Thymus (tissue), 11 donors: ENCODE measurements around the gene GPR156. TPM values are rescaled to one million over a fixed set of nuclear protein-coding genes. Genes with fewer than 3 reads are reported as not detected.

ENCODE experiments used
- DNase-seq, 9 donors: peaks; one replicate each; pipeline ENCODE4 v3.0.0-alpha.2; 2013; ENCODE audit warnings: low spot score in 9 of 9, low read depth in 6 of 9, missing footprints in 1 of 9
- H3K27ac ChIP-seq, 2 donors: one replicate each; pipeline ENCODE4 v1.5.1; 2013; ENCODE audit warnings: control low read depth in 1 of 2, low read depth in 1 of 2, low read length in 1 of 2, mild to moderate bottlenecking in 1 of 2, moderate library complexity in 1 of 2
- H3K27me3 ChIP-seq, 2 donors: one replicate each; pipeline ENCODE4 v1.5.1; 2013; ENCODE audit warnings: low read length in 1 of 2; ENCODE audit not compliant: control insufficient read depth in 2 of 2, insufficient read depth in 1 of 2
- H3K36me3 ChIP-seq, 2 donors: one replicate each; pipeline ENCODE4 v1.5.1; 2013; ENCODE audit warnings: low read length in 1 of 2, mild to moderate bottlenecking in 1 of 2, moderate library complexity in 1 of 2; ENCODE audit not compliant: control insufficient read depth in 2 of 2, insufficient read depth in 2 of 2
- H3K4me1 ChIP-seq, 2 donors: one replicate each; pipeline ENCODE4 v1.5.1; 2013; ENCODE audit warnings: low read length in 2 of 2; ENCODE audit not compliant: control insufficient read depth in 2 of 2, insufficient read depth in 2 of 2
- H3K4me3 ChIP-seq, 2 donors: one replicate each; pipeline ENCODE4 v1.5.1; 2013; ENCODE audit warnings: low read length in 2 of 2, control low read depth in 1 of 2, mild to moderate bottlenecking in 1 of 2
- H3K9me3 ChIP-seq, 2 donors: one replicate each; pipeline ENCODE4 v1.5.1; 2013; ENCODE audit warnings: low read length in 1 of 2, mild to moderate bottlenecking in 1 of 2; ENCODE audit not compliant: control insufficient read depth in 2 of 2, insufficient read depth in 1 of 2
- WGBS: extraction: QIAGEN DNeasy Blood & Tissue Kit; methylation state at CpG from one replicate; pipeline ENCODE4 v1.1.7; 2013; 5-methylcytosine and 5-hydroxymethylcytosine counted together
- polyA plus RNA-seq: library from polyadenylated mRNA; stranded (reverse); fragments of 200-250 nt; gene quantifications from one replicate; pipeline ENCODE4 v1.2.3, GENCODE V29; 2013
- total RNA-seq: library from RNA; stranded (reverse); fragments of 120-200 nt; gene quantifications from one replicate; pipeline ENCODE4 v1.2.4, GENCODE V29; 2013
- donor health status: healthy.

Gene GPR156
- total and polyA plus RNA-seq, 2 donors, result 0.11 to 0.42 TPM

GRCh38 chr3:120173056-120173675, 111.9 kb downstream of the GPR156 start:
- Histone ChIP-seq H3K27me3 (no peaks in the 10 kb centered on the region), H3K9me3 (no peaks in the 10 kb centered on the region), H3K36me3 (no peaks in the 10 kb centered on the region), H3K4me3 (no peak overlapping the region), H3K27ac (no peak overlapping the region), H3K4me1 (peaks cover 0 to 6% of the 10 kb centered on the region in 2 donors)
- DNase-seq, result no peak
- 97% methylated on average over 6 of the region's 6 CpGs for WGBS

- H3K4me3 ChIP-seq, result no peak overlapping the region
- no peaks in the 10 kb centered on the region for H3K27me3 ChIP-seq
- no peaks in the 10 kb centered on the region for H3K36me3 ChIP-seq
- peaks cover 0 to 6% of the 10 kb centered on the region in 2 donors for H3K4me1 ChIP-seq
- H3K9me3 ChIP-seq, result no peaks in the 10 kb centered on the region
- DNase-seq, result no peak
- WGBS, result 90% methylated on average over 6 of the region's 6 CpGs
- H3K27ac ChIP-seq, result no peak overlapping the region
Measured at GRCh38 chr3:120172070-120172469, 113.0 kb downstream of the GPR156 start.

GRCh38 chr3:120171134-120171873, 113.7 kb downstream of the GPR156 start:
- Histone ChIP-seq H3K36me3 (no peaks in the 10 kb centered on the region), H3K4me3 (no peak overlapping the region), H3K27me3 (no peaks in the 10 kb centered on the region), H3K4me1 (peaks cover 0 to 6% of the 10 kb centered on the region in 2 donors), H3K27ac (peak overlapping the region in 1 of 2 donors; percentile 3), H3K9me3 (no peaks in the 10 kb centered on the region)
- WGBS, result 88% methylated on average over 8 of the region's 8 CpGs
- no peak for DNase-seq

- no peak overlapping the region for H3K27ac ChIP-seq
- H3K4me3 ChIP-seq, result no peak overlapping the region
- H3K9me3 ChIP-seq, result no peaks in the 10 kb centered on the region
- H3K27me3 ChIP-seq, result no peaks in the 10 kb centered on the region
- no peaks in the 10 kb centered on the region for H3K36me3 ChIP-seq
- 91% methylated on average over 2 of the region's 2 CpGs for WGBS
- H3K4me1 ChIP-seq, result peaks cover 0 to 6% of the 10 kb centered on the region in 2 donors
- DNase-seq, result no peak
Measured at GRCh38 chr3:120170223-120170622, 114.8 kb downstream of the GPR156 start.

- no peak overlapping the region for H3K27ac ChIP-seq
- DNase-seq, result no peak
- 97% methylated on average over 5 of the region's 5 CpGs for WGBS
- H3K9me3 ChIP-seq, result no peaks in the 10 kb centered on the region
- H3K36me3 ChIP-seq, result no peaks in the 10 kb centered on the region
- peaks cover 0 to 6% of the 10 kb centered on the region in 2 donors for H3K4me1 ChIP-seq
- H3K4me3 ChIP-seq, result no peak overlapping the region
- H3K27me3 ChIP-seq, result no peaks in the 10 kb centered on the region
Measured at GRCh38 chr3:120169407-120169806, 115.6 kb downstream of the GPR156 start.

- Histone ChIP-seq H3K27ac (no peak overlapping the region), H3K36me3 (no peaks in the 10 kb centered on the region), H3K9me3 (no peaks in the 10 kb centered on the region), H3K27me3 (no peaks in the 10 kb centered on the region), H3K4me1 (peaks cover 0 to 6% of the 10 kb centered on the region in 2 donors), H3K4me3 (no peak overlapping the region)
- DNase-seq, result no peak
- WGBS, result 94% methylated on average over 3 of the region's 3 CpGs
Measured at GRCh38 chr3:120168611-120169010, 116.4 kb downstream of the GPR156 start.

- H3K4me3 ChIP-seq, result no peak overlapping the region
- 96% methylated on average over 9 of the region's 9 CpGs for WGBS
- H3K9me3 ChIP-seq, result no peaks in the 10 kb centered on the region
- H3K36me3 ChIP-seq, result no peaks in the 10 kb centered on the region
- peaks cover 0 to 6% of the 10 kb centered on the region in 2 donors for H3K4me1 ChIP-seq
- DNase-seq, result no peak
- no peaks in the 10 kb centered on the region for H3K27me3 ChIP-seq
- H3K27ac ChIP-seq, result no peak overlapping the region
Measured at GRCh38 chr3:120168038-120168437, 117.0 kb downstream of the GPR156 start.

GRCh38 chr3:120167488-120167887, 117.5 kb downstream of the GPR156 start:
- H3K36me3 ChIP-seq, result no peaks in the 10 kb centered on the region
- H3K9me3 ChIP-seq, result no peaks in the 10 kb centered on the region
- DNase-seq, result no peak
- no peaks in the 10 kb centered on the region for H3K27me3 ChIP-seq
- H3K4me3 ChIP-seq, result no peak overlapping the region
- WGBS, result 95% methylated on average over 10 of the region's 10 CpGs
- no peak overlapping the region for H3K27ac ChIP-seq
- peaks cover 0 to 6% of the 10 kb centered on the region in 2 donors for H3K4me1 ChIP-seq

GRCh38 chr3:120163816-120164215, 121.2 kb downstream of the GPR156 start:
- DNase-seq, result no peak
- Histone ChIP-seq H3K27ac (no peak overlapping the region), H3K27me3 (no peaks in the 10 kb centered on the region), H3K4me1 (no peaks in the 10 kb centered on the region), H3K4me3 (no peak overlapping the region), H3K36me3 (no peaks in the 10 kb centered on the region), H3K9me3 (no peaks in the 10 kb centered on the region)
